IPS DF 6.9 (cell line): ENCODE measurements around the gene S100B.

Experiments used
- DNase-seq: peaks from one replicate; pipeline ENCODE4 v3.0.0-alpha.2; 2013; ENCODE audit warnings: low read depth, low spot score
- H3K27ac ChIP-seq: one replicate; pipeline ENCODE4 v1.5.1; 2013; ENCODE audit warnings: low read length, control low read depth
- H3K27me3 ChIP-seq: 2 replicates; pipeline ENCODE4 v1.6.1; 2013; ENCODE audit warnings: mild to moderate bottlenecking, low read length; ENCODE audit not compliant: control insufficient read depth, insufficient read depth
- H3K36me3 ChIP-seq: 2 replicates; pipeline ENCODE4 v1.6.1; 2013; ENCODE audit warnings: low read length; ENCODE audit not compliant: control insufficient read depth, insufficient read depth
- H3K4me1 ChIP-seq: 2 replicates; pipeline ENCODE4 v1.6.1; 2013; ENCODE audit warnings: low read length; ENCODE audit not compliant: control insufficient read depth, insufficient read depth
- H3K4me3 ChIP-seq: 2 replicates; pipeline ENCODE4 v1.5.1; 2013; ENCODE audit warnings: mild to moderate bottlenecking, low read length
- H3K9me3 ChIP-seq: 2 replicates; pipeline ENCODE4 v1.6.1; 2013; ENCODE audit warnings: low read length, inconsistent platforms; ENCODE audit not compliant: control insufficient read depth, insufficient read depth
- WGBS: extraction: QIAGEN DNeasy Blood & Tissue Kit; methylation state at CpG from one replicate; pipeline ENCODE4 v1.1.7; 2013; ENCODE audit warnings: mixed read lengths, missing lambda C conversion rate; ENCODE audit not compliant: insufficient read length, insufficient coverage; 5-methylcytosine and 5-hydroxymethylcytosine counted together

The S100B gene

GRCh38 chr21:46604329-46604974 is 430 bp downstream of the S100B start:
- no peak for DNase-seq
- H3K4me1 ChIP-seq = peaks cover 2% of the 10 kb centered on the region
- WGBS = no CpG with 5 or more reads among the region's 9 CpGs
- no peak overlapping the region for H3K4me3 ChIP-seq
- no peaks in the 10 kb centered on the region for H3K9me3 ChIP-seq
- H3K27me3 ChIP-seq = no peaks in the 10 kb centered on the region
- H3K27ac ChIP-seq = no peak overlapping the region
- H3K36me3 ChIP-seq = no peaks in the 10 kb centered on the region

DNA sequence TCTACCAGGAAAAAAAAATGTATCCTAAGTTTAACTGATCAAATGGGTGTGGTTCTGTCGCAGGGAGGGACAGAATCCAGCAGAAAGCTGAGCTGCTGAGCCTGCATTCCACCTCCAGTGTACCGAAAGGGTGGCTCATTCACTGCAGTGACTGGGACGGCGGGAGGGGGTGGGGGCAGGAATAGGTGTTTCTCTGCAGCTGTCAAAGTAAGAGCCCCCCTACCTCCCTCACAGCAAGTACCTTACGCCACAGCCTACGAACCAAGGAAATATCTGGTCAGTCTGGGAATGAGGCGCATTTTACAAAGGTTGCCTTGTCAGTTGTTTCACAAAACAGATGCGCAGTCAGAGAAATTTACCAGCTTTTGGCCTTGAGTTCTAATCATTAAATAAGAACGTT is 1.7 kb downstream of the S100B start:
- H3K4me1 ChIP-seq = peaks cover 2% of the 10 kb centered on the region
- no peak overlapping the region for H3K4me3 ChIP-seq
- H3K27me3 ChIP-seq = no peaks in the 10 kb centered on the region
- H3K36me3 ChIP-seq = no peaks in the 10 kb centered on the region
- DNase-seq = no peak
- no peaks in the 10 kb centered on the region for H3K9me3 ChIP-seq
- H3K27ac ChIP-seq = no peak overlapping the region
- WGBS = no CpG with 5 or more reads among the region's 9 CpGs

DNA sequence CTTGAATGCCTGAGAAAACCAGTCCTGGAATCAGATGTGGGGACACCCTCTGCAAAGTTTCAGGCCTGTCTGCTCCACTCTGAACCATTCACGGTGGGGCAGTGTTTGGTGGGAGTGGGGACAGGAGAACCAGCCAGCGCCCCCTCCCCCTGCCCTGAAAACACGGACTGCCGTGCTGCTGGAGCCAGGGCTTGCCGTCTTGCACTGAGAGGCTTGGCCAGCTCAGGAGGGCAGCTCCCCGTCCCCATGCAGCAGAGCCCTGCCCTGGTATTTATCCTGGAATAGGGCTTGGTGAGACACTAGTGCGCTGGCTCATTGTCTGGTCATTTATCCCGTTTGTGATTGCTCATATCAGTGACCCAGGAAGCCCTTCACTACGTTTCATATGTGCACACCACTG is 3.9 kb downstream of the S100B start:
- Histone ChIP-seq H3K36me3 (no peaks in the 10 kb centered on the region), H3K4me1 (peaks cover 2% of the 10 kb centered on the region), H3K27ac (no peak overlapping the region), H3K9me3 (no peaks in the 10 kb centered on the region), H3K27me3 (no peaks in the 10 kb centered on the region), H3K4me3 (no peak overlapping the region)
- no peak for DNase-seq
- no CpG with 5 or more reads among the region's 9 CpGs for WGBS

- peaks cover 2% of the 10 kb centered on the region; the same call in 1 of the 2 replicates for H3K4me1 ChIP-seq
- no CpG with 5 or more reads among the region's 5 CpGs for WGBS
- DNase-seq = no peak
- H3K27ac ChIP-seq = no peak overlapping the region
- no peaks in the 10 kb centered on the region for H3K36me3 ChIP-seq
- H3K9me3 ChIP-seq = no peaks in the 10 kb centered on the region
- H3K4me3 ChIP-seq = no peak overlapping the region
- no peaks in the 10 kb centered on the region for H3K27me3 ChIP-seq
Measured at GRCh38 chr21:46600305-46600704, 4.6 kb downstream of the S100B start.

GRCh38 chr21:46598581-46599572 is 6.0 kb downstream of the S100B start:
- WGBS = no CpG with 5 or more reads among the region's 38 CpGs
- Histone ChIP-seq H3K4me3 (no peak overlapping the region), H3K9me3 (no peaks in the 10 kb centered on the region), H3K27ac (no peak overlapping the region), H3K36me3 (no peaks in the 10 kb centered on the region), H3K27me3 (no peaks in the 10 kb centered on the region), H3K4me1 (no peaks in the 10 kb centered on the region)
- DNase-seq = no peak

DNA sequence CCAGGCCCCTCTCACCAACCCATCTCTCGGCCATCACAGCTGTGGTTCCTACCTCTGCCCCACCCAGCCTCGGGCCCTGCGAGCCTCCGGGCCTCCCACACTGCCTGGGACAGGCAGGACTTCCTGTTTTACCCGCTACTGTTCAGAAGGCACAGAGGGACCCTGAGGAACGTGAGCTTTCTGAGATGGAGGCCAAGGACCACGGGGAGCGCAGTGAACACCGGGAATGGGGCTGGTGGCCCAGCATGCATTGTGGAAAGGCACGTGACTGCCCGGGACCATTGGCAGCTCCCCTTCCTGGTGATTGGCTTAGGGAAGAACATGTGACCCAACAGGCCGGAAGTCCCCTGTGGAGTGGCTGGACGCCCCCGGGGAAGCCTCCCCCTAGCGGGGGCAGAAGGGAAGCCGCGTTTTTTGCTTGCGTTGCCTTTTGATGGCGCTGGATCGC is 7.0 kb downstream of the S100B start:
- Histone ChIP-seq H3K4me3 (no peak overlapping the region), H3K27ac (no peak overlapping the region), H3K36me3 (no peaks in the 10 kb centered on the region), H3K27me3 (no peaks in the 10 kb centered on the region), H3K4me1 (no peaks in the 10 kb centered on the region), H3K9me3 (no peaks in the 10 kb centered on the region)
- WGBS = no CpG with 5 or more reads among the region's 20 CpGs
- DNase-seq = no peak

DNA sequence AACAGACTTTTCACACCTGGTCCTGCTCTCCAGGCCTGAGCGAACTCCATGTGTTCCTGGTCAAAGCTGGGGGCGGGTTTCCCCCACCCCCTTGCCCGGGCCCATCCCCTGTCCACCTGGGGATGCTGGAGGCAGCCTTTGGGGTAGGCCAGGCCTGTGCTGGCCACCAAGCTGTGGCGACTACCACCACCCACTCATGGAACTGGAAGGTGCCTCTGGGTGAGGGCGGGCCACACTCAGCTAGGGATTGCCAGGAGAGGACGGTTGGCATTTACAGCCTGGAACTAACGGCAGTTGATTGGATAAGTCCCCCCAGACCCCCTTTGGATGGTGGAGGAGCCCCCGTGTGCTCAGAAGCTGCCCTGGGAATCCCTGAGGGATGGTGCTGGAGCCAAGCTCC is 7.9 kb downstream of the S100B start:
- Histone ChIP-seq H3K36me3 (no peaks in the 10 kb centered on the region), H3K4me3 (no peak overlapping the region), H3K27me3 (no peaks in the 10 kb centered on the region), H3K4me1 (no peaks in the 10 kb centered on the region), H3K9me3 (no peaks in the 10 kb centered on the region), H3K27ac (no peak overlapping the region)
- DNase-seq = no peak
- WGBS = no CpG with 5 or more reads among the region's 8 CpGs

DNA sequence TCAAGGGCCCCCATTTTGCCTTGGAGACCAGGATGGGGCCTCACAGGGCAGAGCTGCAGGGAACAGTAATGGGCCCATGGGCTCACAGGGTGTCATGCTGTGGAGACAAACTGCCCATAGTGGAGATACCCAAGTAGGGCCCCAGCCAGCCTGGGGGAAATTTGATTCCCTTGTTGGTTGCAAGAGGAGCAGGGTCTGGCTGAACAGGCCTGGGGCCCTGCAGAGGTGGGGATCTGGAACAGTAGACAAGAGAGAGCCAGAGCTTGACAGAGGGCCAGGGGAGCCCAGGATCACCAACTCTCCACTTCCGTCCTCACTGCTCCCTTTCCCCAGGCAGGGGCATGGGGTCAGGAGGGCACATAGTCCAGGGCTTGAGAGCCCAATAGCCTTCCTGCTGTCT is 8.7 kb downstream of the S100B start:
- no peak overlapping the region for H3K4me3 ChIP-seq
- no peak overlapping the region for H3K27ac ChIP-seq
- H3K9me3 ChIP-seq = no peaks in the 10 kb centered on the region
- H3K36me3 ChIP-seq = no peaks in the 10 kb centered on the region
- H3K4me1 ChIP-seq = no peaks in the 10 kb centered on the region
- H3K27me3 ChIP-seq = no peaks in the 10 kb centered on the region
- WGBS = no CpG with 5 or more reads among the region's 1 CpG
- DNase-seq = no peak

DNA sequence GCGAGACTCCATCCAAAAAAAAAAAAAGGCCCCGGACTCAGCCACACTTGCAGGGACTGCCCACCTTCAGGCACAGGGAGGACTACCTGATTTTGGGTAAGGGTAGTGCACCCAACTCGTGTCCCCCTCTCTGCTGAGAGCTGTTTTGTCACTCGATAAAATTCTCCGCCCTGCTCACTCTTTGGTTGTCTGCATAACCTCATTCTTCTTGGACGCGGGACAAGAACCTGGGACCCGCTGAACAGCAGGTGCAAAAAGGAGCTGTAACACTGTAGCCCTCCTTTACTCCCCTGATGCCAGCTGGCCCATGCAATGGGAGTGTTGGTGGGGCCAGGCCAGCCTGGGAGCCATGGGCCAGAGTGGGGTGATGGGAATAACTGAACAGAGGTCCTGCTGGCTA is 10.6 kb downstream of the S100B start:
- no CpG with 5 or more reads among the region's 8 CpGs for WGBS
- no peaks in the 10 kb centered on the region for H3K4me1 ChIP-seq
- DNase-seq = no peak
- H3K9me3 ChIP-seq = no peaks in the 10 kb centered on the region
- no peak overlapping the region for H3K4me3 ChIP-seq
- no peaks in the 10 kb centered on the region for H3K36me3 ChIP-seq
- H3K27me3 ChIP-seq = no peaks in the 10 kb centered on the region
- H3K27ac ChIP-seq = no peak overlapping the region

DNA sequence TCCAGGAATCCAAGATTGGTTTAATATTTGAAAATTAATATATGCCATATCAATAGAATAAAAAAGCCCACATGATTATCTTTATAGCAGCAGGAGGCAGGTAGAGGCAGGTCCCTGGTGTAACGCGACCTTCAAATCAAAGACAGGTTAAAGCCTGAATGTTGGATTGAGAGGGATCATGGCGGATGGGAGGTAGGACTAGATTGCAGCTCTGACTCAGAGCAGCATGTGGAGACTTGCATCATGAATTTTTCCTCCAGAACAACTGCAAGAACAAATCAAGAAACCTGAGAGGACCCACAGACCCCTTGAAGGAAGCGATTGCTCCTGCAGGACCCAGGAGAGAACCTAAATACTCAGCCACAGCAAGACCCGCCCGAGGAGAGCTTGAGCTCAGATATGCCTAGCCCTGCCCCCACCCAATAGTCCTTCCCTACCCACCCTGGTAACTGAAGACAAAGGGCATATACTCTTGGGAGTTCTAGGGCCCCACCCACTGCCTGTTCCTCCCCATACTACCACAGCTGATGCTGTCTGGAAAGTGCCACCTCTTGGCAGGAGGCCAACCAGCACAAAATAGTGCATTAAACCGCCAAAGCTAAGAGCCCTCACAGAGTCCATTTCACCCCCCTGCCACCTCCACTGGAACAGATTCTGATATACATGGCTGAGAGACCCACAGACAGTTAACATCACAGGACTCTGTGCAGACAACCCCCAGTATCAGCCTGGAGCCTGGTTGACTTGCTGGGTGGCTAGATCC is 19.5 kb downstream of the S100B start:
- no peaks in the 10 kb centered on the region for H3K36me3 ChIP-seq
- H3K9me3 ChIP-seq = no peaks in the 10 kb centered on the region; the same call in 1 of the 2 replicates
- H3K27me3 ChIP-seq = no peaks in the 10 kb centered on the region
- DNase-seq = no peak
- H3K4me1 ChIP-seq = no peaks in the 10 kb centered on the region
- no peak overlapping the region for H3K27ac ChIP-seq
- WGBS = no CpG with 5 or more reads among the region's 7 CpGs
- no peak overlapping the region for H3K4me3 ChIP-seq
